Retinal pigment epithelial cell (primary cell): Measurements from ENCODE around the gene KCNIP1.

ENCODE experiments used
- DNase-seq: peaks from one replicate; pipeline ENCODE4 v3.0.0-alpha.2; 2010; ENCODE audit warnings: low read depth
- H3K4me3 ChIP-seq: 2 replicates; pipeline ENCODE4 v1.5.1; 2011; ENCODE audit warnings: mild to moderate bottlenecking, low read length, control low read depth, moderate library complexity
- TF ChIP-seq, protein P1 (sequence below): conservative IDR thresholded peaks from 2 replicates; pipeline ENCODE4 v1.5.1; 2011; ENCODE audit warnings: low read depth, low read length, control low read depth, inconsistent platforms

KCNIP1 gene

GRCh38 chr5:170503990-170504596 lies at the start of gene KCNIP1:
TSS of gene KCNIP1 (plus strand) at chr5:170504020.
- TF ChIP-seq, protein P1, sequence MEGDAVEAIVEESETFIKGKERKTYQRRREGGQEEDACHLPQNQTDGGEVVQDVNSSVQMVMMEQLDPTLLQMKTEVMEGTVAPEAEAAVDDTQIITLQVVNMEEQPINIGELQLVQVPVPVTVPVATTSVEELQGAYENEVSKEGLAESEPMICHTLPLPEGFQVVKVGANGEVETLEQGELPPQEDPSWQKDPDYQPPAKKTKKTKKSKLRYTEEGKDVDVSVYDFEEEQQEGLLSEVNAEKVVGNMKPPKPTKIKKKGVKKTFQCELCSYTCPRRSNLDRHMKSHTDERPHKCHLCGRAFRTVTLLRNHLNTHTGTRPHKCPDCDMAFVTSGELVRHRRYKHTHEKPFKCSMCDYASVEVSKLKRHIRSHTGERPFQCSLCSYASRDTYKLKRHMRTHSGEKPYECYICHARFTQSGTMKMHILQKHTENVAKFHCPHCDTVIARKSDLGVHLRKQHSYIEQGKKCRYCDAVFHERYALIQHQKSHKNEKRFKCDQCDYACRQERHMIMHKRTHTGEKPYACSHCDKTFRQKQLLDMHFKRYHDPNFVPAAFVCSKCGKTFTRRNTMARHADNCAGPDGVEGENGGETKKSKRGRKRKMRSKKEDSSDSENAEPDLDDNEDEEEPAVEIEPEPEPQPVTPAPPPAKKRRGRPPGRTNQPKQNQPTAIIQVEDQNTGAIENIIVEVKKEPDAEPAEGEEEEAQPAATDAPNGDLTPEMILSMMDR = no peak
- peak within 1 kb of the TSS; percentile 19 for H3K4me3 ChIP-seq
- no peak for DNase-seq

DNA sequence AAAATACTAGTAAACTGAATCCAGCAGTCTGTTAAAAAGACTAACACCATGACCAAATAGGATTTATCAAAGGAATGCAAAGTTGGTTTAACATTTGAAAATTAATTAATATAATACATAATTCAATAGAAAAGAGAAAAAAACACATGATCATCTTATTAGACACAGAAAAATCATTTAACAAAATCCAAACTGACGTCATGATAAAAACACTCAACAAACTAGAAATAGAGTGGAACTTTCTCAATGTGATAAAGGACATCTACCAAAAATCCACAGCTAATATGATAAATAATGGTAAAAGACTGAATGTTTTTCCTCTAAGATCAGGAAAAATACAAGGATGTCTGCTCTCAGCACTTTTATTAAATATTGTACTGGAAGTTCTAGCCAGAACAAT lies 40.4 kb upstream of the KCNIP1 start:
- no peak overlapping the region for H3K4me3 ChIP-seq
- DNase-seq = no peak
- TF ChIP-seq, protein P1 = no peak

DNA sequence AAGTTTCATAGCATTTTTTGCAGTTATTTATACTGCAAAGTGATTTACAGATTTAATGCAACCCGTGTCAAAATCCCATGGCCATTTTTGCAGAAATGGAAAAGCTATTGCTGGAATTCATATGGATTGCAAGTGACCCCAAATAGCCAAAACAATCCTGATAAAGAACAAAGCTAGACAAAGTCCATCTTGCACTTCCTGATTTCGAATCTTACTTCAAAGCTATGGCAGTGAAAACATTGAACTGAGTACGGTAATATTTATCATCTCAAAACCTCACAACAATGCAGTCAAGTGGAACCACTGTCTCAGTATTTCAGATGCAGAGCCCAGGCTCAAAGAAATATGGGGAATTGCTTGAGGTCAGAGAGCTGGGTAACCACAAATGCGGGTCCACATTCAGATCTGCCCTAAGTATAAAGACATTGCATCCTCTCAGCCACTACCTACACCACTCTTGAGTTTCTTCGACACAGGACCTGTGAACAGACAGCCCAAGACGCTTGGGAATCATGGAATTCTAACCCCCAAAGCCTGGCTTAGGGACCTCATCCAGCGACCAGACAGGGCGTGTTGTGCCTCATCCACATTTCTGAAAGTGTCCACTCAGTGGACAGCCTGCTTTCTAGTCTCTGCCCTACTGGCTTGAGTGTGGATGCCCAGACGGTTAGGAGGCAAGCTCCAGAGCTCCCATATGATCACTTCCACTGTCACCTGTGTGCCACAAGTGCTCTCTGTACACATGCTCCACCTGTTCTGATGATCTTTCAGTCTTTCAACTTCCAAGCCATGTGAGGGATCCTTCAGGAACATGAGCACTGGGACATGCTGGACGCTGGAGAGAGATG lies 39.3 kb upstream of the KCNIP1 start:
- no peak overlapping the region for H3K4me3 ChIP-seq
- no peak for DNase-seq
- TF ChIP-seq, protein P1 = no peak

- no peak for DNase-seq
- TF ChIP-seq, protein P1 = no peak
- H3K4me3 ChIP-seq = no peak overlapping the region
Measured at GRCh38 chr5:170466553-170466952, 37.3 kb upstream of the KCNIP1 start.

GRCh38 chr5:170466988-170467707 lies 36.7 kb upstream of the KCNIP1 start:
- TF ChIP-seq, protein P1 = no peak
- no peak for DNase-seq
- no peak overlapping the region for H3K4me3 ChIP-seq

DNA sequence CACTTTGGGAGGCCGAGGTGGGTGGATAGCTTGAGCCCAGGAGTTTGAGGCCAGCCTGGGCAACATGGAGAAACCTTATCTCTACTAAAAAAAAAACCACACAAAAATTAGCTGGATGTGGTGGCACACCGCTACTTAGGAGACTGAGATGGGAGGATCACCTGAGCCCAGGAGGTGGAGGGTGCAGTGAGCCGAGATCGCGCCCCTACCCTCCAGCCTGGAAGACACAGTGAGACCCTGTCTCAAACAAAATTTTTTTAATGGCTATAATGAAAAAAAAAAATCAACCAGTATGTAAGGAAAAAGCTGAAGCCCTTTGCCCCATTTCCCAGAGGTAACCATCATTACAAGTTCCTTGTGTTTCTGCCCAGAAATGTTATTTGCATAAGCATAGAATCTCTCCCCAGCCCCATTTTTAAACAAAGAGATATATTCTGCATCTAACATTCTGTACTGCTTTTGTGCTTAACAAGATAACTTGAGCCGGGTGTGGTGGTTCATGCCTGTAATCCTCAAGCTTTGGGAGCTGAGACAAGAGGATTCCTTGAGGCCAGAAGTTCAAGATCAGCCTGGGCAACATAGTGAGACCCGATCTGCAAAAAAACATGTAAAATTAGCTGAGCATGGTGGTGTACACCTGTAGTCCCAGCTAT lies 35.1 kb upstream of the KCNIP1 start:
- H3K4me3 ChIP-seq = no peak overlapping the region
- TF ChIP-seq, protein P1 = no peak
- no peak for DNase-seq
